SIG-M5 treated with dmso at 0.1 percent for 504 hours (cell line): Measurements from ENCODE around the gene CDKL4.
"Not testable (repeated sequence)": the region's sequence is repeated elsewhere in the genome, so short reads cannot be mapped to it uniquely, and the experiment has no call there.

ENCODE experiments used
- DNase-seq: peaks from one replicate; lab custom pipeline; 2025; ENCODE audit not compliant: unreplicated experiment; lab: John Stamatoyannopoulos, UW

The CDKL4 gene

DNA sequence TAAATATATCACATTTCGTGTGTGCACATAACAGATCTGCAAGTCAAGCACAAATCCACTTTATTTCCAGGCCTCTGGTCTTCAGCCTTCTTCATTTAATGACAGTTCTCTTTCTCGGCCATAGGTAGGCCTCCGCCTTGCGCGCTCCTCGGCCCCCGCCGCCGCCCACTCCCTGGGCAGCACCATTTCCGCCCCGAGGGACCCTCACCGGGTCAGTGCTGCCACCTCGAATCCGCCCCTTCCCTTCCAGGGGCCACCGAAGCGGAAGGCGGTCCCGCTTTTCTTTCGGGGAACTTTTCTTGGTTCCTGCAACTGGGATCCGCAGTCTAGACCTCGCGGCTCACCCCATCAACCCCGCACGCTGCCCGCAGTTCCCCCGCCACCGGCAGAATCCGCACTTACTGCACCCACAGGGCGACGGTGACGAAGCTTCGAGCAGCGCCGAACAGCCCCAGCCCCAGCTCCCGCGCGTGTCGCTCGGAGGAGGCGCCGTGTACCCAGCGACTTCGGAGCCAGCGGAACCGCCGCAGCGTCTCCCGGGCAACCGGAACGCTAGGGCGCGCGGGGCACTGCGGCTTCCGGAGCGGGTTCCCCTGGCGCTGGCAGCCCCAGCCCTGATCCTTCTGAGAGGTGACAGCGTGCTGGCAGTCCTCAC is at the start of gene CDKL4:
Gene CDKL4, minus strand, starts transcription at position 502 of the 655 bp plus-strand sequence.
- DNase-seq = no peak

DNA sequence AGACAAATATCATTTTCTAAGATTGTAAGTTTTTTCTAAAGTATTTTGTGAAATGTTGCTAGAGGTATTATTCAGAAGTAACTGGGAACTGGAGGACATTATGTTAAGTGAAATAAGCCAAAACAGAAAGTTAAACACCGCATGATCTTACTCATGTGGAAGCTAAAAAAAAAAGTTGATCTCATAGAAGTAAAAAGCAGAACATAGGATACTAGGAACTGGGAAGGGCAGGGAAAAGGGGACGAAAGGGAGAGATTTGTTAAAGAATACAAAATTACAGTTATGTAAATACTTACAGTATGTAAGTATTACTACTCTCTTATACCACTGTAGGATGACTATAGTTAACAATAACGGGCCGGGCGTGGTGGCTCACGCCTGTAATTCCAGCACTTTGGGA is 46.7 kb upstream of the CDKL4 start:
- no peak for DNase-seq

DNA sequence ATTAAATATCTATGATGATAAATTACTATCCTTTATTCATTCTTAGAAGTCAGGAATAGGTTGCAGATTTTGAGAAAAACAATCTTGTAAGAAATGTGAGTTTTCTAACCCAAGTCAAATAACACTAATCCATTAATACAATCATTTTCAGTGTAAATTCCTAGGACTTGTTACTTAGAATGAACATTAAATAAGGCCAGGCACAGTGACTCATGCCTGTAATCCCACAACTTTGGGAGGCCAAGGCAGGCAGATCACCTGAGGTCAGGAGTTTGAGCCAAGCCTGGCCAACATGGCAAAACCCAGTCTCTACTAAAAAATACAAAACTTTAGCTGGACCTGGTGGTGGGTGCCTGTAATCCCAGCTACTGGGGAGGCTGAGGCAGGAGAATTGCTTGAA is 45.8 kb upstream of the CDKL4 start:
- DNase-seq = no peak

DNA sequence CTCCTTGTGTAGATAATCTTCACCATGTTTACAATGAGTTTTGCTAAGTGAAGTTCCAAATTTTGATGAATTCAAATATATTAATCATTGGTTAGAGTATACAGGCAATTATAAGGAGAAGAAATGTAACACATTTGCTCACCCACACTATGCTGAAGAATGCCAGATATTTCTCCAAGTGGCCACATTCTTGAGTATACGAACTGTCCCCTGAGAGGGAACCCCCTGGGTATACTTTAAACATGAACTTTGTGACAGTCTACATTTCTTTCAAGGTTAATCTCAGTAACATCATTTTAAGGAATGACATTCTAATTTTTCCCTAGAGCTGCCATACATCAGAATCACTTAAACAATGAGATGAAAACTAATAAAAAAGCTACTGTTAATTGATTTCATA is 39.8 kb upstream of the CDKL4 start:
- DNase-seq = no peak

DNA sequence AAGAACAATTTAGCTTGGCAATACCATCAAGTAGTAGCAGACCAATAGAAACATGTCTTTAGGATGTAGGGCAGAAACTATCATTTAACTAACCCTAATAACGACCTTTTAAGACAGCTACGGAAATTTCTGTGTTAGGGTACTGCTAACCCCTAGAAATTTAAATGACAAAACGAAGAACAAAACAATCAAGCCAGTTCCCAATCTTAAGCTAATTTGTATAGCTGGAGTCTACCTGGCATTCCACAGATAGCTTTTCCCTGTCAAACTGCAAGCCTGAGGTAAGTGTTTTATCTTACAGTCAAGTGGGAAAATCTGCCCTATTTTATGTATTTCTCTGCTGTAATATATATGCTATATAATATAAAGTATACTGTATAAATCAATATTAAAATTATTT is 37.6 kb upstream of the CDKL4 start:
- no peak for DNase-seq

DNA sequence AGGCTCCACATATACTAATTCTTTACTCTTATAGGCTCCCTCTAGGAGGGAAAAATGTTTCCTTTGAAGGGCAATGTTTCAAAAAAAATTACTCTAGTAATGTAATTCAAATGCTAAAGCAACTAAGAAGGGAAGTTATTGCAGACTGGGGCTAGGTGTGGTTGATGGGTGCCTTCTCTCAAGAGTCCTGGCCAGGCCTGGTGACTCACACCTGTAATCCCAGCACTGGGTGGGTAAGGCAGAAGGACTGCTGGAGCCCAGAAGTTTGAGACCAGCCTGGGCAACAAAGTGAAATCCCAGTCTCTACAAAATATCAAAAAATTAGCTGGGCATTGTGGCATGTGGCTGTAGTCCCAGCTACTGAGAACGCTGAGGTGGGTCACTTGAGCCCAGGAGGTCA is 31.2 kb upstream of the CDKL4 start:
- DNase-seq = no peak

DNA sequence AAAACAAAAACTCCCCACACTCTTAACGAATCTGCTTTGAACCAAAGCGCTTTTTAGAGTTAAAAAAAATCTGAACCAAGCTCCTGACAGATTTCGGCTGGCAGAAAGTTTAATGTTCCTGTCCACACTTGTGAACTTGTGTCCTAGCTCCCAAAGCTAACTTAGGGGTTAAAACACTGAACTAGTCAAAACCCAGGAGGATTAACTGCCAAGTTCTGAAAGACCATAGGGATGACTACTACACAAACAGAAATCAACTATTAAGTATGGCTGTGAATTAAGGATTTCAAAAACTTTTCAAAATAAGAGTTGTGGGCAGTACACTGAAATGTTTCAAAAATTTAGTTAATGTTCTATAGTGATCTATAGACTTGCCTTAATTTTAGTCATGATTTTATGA is 26.2 kb upstream of the CDKL4 start:
- DNase-seq = no peak

DNA sequence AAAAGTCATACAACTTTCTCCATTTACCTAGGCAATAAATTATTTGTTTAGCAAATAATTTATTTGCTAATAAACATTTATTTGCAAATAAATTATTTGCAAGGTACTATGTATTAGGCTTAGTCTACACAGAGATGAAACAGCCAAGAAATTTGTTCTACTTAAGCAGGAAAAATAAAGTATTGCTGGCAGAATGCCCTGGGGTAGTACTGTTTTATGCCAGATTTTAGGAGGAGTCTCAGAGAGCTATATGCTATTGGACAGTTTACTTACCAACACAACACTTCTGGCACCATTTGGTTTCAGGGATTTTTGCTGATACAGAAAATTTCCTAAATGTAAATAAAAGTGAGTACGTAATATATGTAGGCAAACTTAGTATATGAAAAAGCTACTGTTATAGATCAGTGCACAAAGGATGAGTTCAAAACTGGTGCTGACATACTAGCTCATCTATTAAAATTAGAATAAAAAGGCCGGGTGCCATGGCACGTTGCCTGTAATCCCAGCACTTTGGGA is 23.2 kb upstream of the CDKL4 start:
- DNase-seq = no peak

DNA sequence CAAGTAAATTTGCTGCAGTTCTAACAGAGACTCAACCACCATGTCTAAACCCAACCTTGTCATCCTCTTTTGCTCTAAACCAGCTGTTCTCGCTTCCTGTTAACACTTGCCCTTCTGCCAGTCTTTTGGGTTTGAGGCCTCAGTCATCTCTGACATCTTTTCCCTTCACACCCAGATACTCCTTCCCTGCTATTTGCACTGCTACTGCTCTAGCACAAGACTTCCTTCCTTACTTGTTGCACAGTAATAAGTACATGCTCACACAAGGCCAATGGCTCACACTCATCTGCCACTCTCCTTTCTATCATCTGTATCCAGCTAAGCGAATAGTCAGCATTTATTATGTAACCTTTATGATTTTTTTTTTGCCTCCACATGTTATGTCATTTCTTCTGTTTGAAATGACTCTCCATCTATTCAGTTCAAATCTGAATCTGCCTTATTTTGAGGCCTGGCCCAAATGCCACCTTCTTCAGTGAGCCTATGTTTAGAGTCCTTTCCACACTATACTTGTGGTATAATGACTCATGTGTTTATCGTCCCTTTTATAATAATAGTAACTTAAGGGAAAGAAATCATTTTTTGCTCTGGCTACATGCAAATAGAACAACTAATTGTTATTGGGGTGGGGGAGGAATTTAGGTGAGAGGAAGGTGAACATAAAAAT is 22.5 kb upstream of the CDKL4 start:
- peak; percentile 33 for DNase-seq

DNA sequence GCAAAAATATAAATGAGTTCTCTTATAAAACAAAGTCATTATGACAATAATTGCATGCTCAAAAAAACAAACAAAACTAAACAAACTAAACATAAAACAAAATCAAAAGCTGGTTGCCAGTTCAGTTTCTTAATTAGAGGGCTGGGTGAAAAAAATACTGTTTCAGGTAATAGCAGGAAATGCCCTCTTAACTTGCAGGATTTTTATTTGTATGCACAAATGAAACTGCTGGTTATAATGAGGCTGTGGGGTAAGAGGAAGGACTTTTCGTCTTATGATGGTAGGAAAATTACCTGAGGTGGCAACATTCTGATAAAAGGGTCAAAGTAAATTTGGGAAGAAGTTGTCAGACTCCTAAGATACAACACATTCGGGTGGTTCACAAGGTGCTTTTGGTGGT is 21.5 kb upstream of the CDKL4 start:
- no peak for DNase-seq

DNA sequence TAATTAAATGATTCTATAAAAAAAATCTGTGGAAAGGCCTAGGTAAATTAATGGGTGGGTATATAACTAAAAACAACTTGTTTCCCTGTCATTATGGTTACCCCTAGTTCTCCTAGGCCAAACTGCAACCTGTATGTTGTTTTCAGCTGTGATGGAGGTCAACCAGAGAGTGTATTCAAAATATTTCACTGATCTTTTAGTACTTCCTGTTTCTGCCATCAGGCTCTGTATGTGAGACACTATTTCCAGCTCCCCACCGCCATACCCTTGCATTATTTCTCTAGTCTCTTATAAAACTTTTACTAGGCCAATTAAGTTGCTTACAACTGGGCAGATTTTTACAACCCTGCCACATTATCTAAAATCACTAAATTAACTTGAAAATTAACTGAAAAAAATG is 21.0 kb upstream of the CDKL4 start:
- DNase-seq = peak; percentile 43

DNA sequence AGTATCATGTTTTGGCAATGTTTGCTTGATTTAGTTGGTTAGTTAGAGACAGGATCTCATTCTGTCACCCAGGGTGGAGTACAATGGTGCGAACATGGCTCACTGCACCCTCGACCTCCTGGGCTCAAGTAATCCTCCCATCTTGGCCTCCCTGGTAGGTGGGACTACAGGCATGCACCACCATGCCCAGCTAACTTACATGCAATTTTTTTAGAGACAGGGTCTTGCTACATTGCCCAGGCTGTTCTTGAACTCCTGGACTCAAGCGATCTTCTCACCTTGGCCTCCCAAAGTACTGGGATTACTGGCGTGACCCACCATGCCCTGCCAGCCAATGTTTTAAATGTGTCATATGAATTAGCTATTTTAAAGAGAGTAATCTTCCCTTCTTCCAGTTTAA is 16.3 kb upstream of the CDKL4 start:
- no peak for DNase-seq

DNA sequence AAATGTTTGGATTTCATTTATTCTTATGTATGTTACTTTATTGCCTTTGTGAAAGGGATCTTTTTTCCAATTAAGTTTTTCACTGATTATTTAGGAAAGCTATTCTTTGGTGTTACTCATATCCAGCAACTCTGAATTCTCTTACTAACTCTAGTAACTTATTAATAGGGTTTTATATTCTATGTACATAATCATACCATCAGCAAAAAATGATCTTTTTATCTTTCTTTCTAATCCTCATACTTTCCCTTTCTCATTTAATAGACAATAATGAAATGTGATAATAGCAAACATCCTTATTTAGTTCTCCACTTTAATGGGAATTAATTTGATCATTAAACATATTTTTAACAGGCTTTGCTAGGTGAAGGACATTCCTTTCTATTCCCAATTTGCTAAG is 12.3 kb upstream of the CDKL4 start:
- DNase-seq = no peak

DNA sequence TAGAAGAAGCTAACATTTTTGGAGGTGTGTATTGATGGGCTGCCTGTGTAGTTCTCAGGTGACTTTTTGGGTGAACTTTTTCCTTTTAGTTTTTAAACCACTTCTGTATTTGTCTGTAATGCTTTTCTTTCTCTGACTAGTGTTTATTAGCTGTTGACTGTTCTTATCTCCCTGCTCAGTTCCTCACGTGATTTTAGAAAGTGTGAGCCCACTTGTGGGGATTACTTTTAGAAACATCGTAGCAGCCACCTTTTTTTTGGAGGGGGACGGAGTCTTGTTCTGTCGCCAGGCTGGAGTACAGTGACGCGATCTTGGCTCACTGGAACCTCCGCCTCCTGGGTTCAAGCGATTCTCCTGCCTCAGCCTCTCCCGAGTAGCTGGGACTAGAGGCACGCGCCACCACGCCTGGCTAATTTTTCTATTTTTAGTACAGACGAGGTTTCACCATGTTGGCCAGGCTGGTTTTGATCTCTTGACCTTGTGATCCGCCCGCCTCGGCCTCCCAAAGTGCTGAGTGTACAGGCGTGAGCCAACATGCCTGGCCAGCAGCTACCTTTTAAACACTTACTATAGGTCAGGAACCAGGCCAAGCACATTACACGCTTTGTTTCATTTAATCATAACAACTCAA is 9.2 kb upstream of the CDKL4 start:
- DNase-seq = no peak

DNA sequence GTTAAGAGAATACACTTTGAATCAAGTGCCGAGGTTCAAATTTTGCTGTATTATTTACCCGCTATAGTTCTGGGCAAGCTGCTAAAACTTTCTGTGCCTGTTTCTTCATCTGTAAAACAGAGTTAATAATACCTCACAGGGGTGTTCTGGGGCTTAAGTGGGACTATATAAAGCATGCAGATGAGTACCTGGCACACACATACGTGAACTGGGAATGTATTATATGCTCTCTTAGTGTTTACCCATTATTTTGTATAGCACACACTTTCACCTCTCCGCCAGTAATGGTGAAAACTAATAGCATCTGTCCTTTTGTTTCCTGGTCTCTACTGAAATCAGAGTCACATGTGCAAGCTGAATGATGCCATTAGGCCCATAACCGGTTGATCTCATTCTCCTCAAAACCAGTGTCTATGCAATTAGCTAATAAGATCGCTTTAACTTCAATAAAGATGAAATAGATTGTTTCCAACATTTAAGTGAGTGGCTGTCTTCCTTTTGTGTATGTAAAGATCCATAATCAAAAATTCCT is 3.8 kb upstream of the CDKL4 start:
- no peak for DNase-seq

DNA sequence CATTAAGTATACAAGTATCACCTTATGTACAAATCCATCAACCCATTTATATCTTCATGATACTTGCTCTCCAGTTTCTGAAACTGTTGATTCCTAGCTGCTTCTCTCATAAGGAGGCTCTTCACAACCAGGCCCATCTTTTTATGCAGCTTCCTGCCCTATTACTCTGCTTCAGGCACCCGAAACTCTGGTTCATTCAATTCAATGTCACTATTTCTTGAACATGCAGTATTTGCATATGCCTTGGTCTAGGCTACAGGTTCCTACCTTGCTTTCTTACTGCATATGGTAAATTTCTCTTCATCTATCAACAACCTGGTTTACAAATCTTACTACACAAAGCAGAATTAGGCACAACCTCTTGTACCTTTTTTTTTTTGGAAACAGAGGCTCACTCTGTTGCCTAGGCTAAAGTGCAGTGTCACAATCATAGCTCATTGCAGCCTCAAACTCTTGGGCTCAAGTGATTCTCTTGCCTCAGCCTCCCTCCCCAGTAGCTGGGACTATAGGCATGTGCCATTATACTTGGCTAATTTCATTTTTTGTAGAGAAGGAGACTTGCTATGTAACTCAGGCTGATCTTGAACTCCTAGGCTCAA is 2.7 kb upstream of the CDKL4 start:
- DNase-seq = no peak

DNA sequence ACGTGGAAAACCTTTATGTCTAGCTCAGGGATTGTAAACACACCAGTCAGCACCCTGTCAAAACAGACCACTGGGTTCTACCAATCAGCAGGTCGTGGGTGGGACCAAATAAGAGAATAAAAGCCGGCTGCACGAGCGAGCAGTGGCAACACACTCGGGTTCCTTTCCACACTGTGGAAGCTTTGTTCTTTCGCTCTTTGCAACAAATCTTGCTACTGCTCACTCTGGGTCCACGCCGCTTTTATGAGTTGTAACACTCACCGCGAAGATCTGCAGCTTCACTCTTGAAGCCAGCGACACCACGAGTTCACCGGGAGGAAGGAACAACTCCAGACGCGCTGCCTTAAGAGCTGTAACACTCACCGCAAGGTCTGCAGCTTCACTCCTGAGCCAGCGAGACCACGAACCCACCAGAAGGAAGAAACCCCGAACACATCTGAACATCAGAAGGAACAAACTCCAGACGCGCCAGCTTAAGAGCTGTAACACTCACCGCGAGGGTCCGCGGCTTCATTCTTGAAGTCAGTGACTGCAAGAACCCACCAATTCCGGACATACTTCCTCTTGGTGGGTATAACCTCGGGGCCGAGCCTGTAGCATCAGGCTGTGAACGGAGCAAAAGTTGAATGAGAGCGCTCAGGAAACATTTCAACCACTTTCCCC is 1.3 kb upstream of the CDKL4 start:
- DNase-seq = peak; percentile 76

DNA sequence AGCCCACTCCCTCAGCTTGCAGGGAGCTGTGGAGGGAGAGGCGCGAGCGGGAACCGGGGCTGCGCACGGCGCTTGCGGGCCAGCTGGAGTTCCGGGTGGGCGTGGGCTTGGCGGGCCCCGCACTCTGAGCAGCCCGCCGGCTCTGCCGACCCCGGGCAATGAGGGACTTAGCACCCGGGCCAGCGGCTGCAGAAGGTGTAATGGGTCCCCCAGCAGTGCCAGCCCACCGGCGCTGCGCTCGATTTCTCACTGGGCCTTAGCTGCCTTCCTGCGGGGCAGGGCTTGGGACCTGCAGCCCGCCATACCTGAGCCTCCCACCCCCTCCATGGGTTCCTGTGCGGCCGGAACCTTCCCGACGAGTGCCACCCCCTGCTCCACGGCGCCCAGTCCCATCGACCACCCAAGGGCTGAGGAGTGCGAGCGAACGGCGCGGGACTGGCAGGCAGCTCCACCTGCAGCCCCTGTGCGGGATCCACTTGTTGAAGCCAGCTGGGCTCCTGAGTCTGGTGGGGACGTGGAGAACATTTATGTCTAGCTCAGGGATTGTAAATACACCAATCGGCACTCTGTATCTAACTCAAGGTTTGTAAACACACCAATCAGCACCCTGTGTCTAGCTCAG is 582 bp upstream of the CDKL4 start:
- DNase-seq = not testable (repeated sequence)

DNA sequence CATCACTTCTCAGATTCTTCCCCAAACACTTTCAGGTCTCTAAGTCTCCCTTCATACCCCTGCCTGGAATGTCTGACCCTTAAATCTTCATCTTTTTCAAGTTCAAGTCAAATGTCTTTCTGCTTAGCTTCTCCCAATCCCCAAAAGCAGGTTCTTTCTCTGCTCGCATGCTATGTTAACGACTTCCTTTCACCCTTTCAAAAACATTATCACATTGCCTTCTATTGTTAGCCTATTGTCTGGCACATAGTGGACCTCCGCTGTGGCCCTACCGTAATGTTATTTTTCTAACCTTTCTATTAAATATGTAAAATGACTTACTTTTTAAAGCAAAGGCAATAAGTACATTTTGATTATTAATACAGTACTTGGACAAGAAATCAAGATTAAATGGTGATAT is 2.2 kb downstream of the CDKL4 start:
- DNase-seq = no peak

DNA sequence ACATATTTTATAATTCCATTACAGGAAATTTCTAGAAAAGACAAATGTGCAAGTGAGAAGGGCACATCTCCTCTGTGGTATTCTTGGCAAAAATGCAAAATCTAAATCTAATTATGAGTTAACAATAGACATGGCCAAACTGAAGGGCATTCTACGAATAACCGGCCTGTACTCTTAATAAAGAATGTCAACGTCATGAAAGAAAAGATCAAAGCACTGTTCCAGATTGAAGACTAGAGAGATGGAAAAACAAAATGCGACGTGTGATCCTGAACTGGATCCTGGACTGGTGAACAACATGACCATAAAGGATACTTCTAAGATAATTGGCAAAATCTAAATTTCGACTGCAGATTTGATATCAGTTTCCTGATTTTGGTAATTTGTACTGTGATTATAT is 3.0 kb downstream of the CDKL4 start:
- no peak for DNase-seq

DNA sequence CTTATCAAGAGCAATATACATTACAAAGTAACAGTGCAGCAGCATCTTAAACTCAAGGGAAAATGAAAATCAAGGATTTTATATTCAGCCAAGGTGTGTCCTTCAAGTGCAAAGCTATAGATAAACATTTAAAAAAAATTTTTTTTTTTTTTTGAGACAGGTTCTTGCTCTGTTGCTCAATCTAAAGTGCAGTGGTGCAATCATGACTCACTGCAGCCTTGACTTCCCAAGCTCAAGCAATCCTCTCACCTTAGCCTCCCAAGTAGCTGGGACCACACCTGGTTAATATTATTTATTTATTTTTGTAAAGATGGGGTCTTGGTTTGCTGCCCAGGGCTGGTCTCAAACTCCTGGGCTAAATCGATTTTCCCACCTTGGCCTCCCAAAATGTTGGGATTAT is 9.0 kb downstream of the CDKL4 start:
- no peak for DNase-seq
